Motor neuron (in vitro differentiated cells): ENCODE data around the gene CNTF. TPM values are rescaled to one million over a fixed set of nuclear protein-coding genes. Genes with fewer than 3 reads are reported as not detected.

Experiments
- ATAC-seq, 8 experiments: fragments of 200-7000 bp; cut with Tn5 transposase; replicated peaks in 6 of 8; 2 replicates each; pipeline ENCODE4 v1.8.0; 2021; ENCODE audit warnings: mild to moderate bottlenecking in 8 of 8, moderate library complexity in 8 of 8
- H3K27ac ChIP-seq, 2 donors: fragments of 250-450 bp; sonication (Bioruptor Pico); 2 replicates each; pipeline ENCODE4 v1.9.0; 2021; ENCODE audit warnings: antibody characterized with exemption in 2 of 2, mild to moderate bottlenecking in 2 of 2, moderate library complexity in 1 of 2
- H3K4me1 ChIP-seq, 2 donors: fragments of 250-450 bp; sonication (Bioruptor Pico); replicated peaks in 1 of 2; 2 replicates each; pipeline ENCODE4 v1.6.1; 2021; ENCODE audit warnings: antibody characterized with exemption in 2 of 2, mild to moderate bottlenecking in 2 of 2, moderate library complexity in 1 of 2
- H3K4me3 ChIP-seq, 5 donors: fragments of 250-450 bp; sonication (Bioruptor Pico); 2 replicates each; pipeline ENCODE4 v1.9.0; 2021; ENCODE audit warnings: antibody characterized with exemption in 5 of 5, mild to moderate bottlenecking in 5 of 5, moderate library complexity in 4 of 5
- WGBS, 10 experiments: fragments of 450-650 bp; shearing (Covaris generic); methylation state at CpG; one replicate each; pipeline ENCODE4 v1.0.0; 2022; 5-methylcytosine and 5-hydroxymethylcytosine counted together
- in situ Hi-C, 9 experiments: fragments of 400-800 bp; cut with MboI; loops; one replicate each; pipeline ENCODE4 v1.15.0; 2021; ENCODE audit warnings: low sequenced_read_pairs in 9 of 9, low pct_unique_long_range_greater_than_20kb in 2 of 9; ENCODE audit not compliant: unreplicated experiment in 9 of 9
- total RNA-seq, 8 experiments: library from RNA; unstranded; fragments of 300-600 nt; gene quantifications; 2 replicates each; pipeline versions ENCODE4 v1.2.3 to v1.2.4, GENCODE V29; 2022

The CNTF gene
- total RNA-seq, 8 experiments from 2014 or later: 0.60 to 4.8 (median 1.3) TPM

GRCh38 chr11:58656348-58656747 lies 33.9 kb downstream of the CNTF start:
- 80 to 100% (median 94%) methylated on average over 1 to 2 of the region's 2 CpGs for WGBS, 10 experiments
- H3K27ac ChIP-seq: no peak overlapping the region
- in situ Hi-C loops: loop anchor here in 2 of 9 experiments (10.0 to 25.0 kb wide), 3 partner anchors 128 to 256 kb away; no protein-coding TSS in a partner anchor
- ATAC-seq: no peak
- no peak overlapping the region for H3K4me3 ChIP-seq
- H3K4me1 ChIP-seq: no peaks in the 10 kb centered on the region

DNA sequence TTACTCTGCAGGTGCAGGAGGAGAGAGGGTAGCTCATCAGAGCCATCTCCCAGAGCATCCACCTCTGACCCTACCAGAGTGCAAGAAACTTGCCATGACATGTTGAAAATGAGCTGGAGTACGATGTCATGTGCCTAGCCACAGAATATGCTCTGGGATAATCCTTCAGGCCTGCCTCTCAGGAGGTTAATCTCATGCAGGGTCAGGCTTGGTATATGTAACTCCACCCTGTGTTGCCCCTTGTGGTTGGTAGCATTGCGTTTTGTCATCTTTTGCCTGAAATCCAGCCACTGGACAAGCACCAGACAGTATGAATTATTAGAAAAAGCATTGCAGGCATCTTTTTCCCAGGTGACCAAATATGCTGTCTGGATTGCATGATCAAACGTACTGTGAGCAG lies 36.2 kb downstream of the CNTF start:
- in situ Hi-C loops: loop anchor here in 2 of 9 experiments (10.0 to 25.0 kb wide), 3 partner anchors 126 to 254 kb away; no protein-coding TSS in a partner anchor
- ATAC-seq: peak; percentile 17 to 60 (median 35)
- no peak overlapping the region for H3K27ac ChIP-seq
- H3K4me1 ChIP-seq: no peaks in the 10 kb centered on the region
- WGBS, 10 experiments: 25 to 92% (median 80%) methylated on average over 1 to 3 of the region's 3 CpGs; no CpG with 5 or more reads in 5 of the 10 experiments
- H3K4me3 ChIP-seq: no peak overlapping the region

- Histone ChIP-seq H3K4me3 (no peak overlapping the region), H3K27ac (no peak overlapping the region), H3K4me1 (no peaks in the 10 kb centered on the region)
- ATAC-seq: no peak
- in situ Hi-C loops: loop anchor here in 2 of 9 experiments (10.0 to 25.0 kb wide), 3 partner anchors 125 to 253 kb away; no protein-coding TSS in a partner anchor
- 0 to 92% (median 48%) methylated on average over 1 to 2 of the region's 2 CpGs; no CpG with 5 or more reads in 2 of the 10 experiments for WGBS, 10 experiments
Observed at GRCh38 chr11:58659404-58659803, 36.9 kb downstream of the CNTF start.

DNA sequence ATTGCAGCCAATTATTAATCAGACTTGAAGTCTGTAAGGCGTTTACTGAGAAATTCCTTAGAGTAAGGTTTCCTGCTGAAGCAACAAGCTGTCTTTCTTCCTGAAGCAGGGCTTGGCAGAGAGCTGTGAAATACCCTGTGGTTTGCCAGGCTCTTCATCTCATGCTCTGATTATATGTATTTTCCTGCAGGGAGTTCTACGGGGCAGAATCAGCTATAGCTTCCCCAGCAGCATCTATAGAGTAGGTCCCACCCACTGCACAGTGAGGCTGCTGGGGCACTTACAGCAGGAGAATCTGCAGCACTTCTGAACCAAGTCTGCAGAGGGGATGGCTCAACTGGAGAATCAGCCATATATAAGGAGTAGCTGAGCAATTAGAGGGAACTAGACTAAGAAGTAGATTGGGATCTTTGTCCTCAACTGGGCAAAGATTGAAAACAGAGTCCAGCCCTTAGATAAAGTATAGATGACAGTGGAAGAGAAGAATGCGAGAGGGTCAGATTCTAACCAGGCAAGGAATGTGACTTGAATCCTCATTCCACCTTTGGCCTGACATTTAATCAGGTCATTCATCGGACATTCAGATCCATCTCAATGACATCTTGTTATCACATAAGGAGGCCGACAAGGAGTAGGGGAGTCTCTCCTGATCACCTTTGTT lies 37.6 kb downstream of the CNTF start:
- WGBS, 10 experiments: 7 to 100% (median 83%) methylated on average over 1 to 5 of the region's 5 CpGs
- ATAC-seq: no peak
- in situ Hi-C loops: loop anchor here in 2 of 9 experiments (10.0 to 25.0 kb wide), 3 partner anchors 125 to 252 kb away; no protein-coding TSS in a partner anchor

DNA sequence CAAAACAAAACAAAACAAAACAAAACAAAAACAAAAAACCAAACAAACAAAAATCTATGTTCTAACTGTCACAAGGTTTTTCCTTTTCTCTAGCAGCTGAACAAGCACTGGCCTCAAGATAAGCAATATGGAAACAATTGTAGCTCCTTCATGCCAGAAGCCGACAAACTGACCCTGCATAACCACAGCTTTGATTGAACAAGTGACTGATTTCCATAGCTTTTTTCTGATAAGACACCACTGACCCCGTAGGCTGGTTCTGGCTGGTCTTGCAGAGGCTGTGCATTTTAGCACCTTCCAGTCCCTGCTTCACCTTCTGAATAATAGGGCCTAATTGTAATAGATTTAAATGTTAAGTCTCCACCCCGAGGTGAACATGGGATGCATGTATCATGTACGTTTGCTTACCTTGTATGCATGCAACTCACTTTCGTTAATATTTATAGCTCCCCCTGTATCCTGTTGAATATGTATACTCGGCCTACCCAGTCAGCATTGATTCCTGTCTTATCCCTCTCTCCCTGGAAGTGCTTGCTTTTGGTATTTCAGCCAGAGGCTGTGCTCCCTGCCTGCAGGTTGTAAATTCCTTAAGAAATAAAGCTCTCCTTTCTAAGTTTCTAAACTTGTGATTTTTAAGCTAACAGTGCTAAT lies 49.6 kb downstream of the CNTF start:
- ATAC-seq: peak in 6 of 8 experiments; percentile 21 to 77 (median 48)
- Histone ChIP-seq H3K4me1 (no peaks in the 10 kb centered on the region), H3K27ac (no peak overlapping the region), H3K4me3 (no peak overlapping the region)
- in situ Hi-C loops: loop anchor here in 2 of 9 experiments (25.0 kb wide), 2 partner anchors 115 to 240 kb away; no protein-coding TSS in a partner anchor
- 0 to 78% (median 57%) methylated on average over 2 to 6 of the region's 6 CpGs for WGBS, 10 experiments

More for the DNA sequence above, 37.6 kb downstream of the CNTF start:
- H3K4me3 ChIP-seq: no peak overlapping the region
- no peaks in the 10 kb centered on the region for H3K4me1 ChIP-seq
- H3K27ac ChIP-seq: no peak overlapping the region

DNA sequence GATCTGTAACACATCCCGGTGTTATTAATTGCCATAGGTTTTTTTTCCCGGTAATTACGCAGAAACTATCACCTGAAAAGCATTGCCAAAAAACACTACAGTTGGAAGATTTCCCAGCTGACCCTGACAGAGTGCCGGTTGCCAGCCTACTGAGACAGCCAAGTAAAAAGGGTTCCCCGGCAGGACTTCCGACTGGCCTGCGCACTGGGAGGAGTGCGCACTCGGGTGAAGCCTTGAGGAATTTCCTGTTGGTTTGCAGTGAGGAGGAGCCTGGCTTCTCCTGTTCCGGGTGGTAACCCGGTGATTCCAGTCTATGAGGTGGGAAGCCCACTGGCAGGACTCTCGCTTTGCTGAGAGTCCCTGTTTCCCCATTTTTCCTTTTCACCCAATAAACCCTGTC lies 52.1 kb downstream of the CNTF start:
- WGBS, 10 experiments: 67 to 100% (median 96%) methylated on average over 2 to 12 of the region's 12 CpGs; no CpG with 5 or more reads in 1 of the 10 experiments
- Histone ChIP-seq H3K4me1 (no peaks in the 10 kb centered on the region), H3K27ac (no peak overlapping the region), H3K4me3 (no peak overlapping the region)
- ATAC-seq: no peak
- in situ Hi-C loops: loop anchor here in 3 of 9 experiments (25.0 kb wide), 2 partner anchors 113 to 238 kb away; no protein-coding TSS in a partner anchor

Other genes starting within 250 kb of the CNTF start
- gene OR5B3, start 215.8 kb upstream of the CNTF start, total RNA-seq: not detected
- gene OR5B2, start 194.5 kb upstream of the CNTF start, total RNA-seq: under 1 TPM in 2 of 8 experiments, not detected in 6; 0.08 to 0.71 TPM
- under 1 TPM in 1 of 8 experiments, not detected in 7; 0.28 TPM for gene OR5B12, start 180.4 kb upstream of the CNTF start, total RNA-seq
- 1 to 10 TPM in 1 of 8 experiments, under 1 TPM in 3, not detected in 4; 0.32 to 1.1 (median 0.41) TPM for gene OR5B21, start 114.6 kb upstream of the CNTF start, total RNA-seq
- gene LPXN, start 46.8 kb upstream of the CNTF start, total RNA-seq: 1 to 10 TPM; 2.4 to 10.0 (median 5.9) TPM
- gene ZFP91, start 43.6 kb upstream of the CNTF start, total RNA-seq: 10 to 100 TPM; 24.5 to 68.7 (median 45.2) TPM
- gene GLYAT, start 109.3 kb downstream of the CNTF start, total RNA-seq: under 1 TPM in 5 of 8 experiments, not detected in 3; 0.09 to 0.86 (median 0.36) TPM
- 10 to 100 TPM in 1 of 8 experiments, 1 to 10 TPM in 6, not detected in 1; 1.0 to 19.4 (median 2.0) TPM for gene GLYATL2, start 222.0 kb downstream of the CNTF start, total RNA-seq